Measurements from ENCODE around the gene TRAT1.

DNA sequence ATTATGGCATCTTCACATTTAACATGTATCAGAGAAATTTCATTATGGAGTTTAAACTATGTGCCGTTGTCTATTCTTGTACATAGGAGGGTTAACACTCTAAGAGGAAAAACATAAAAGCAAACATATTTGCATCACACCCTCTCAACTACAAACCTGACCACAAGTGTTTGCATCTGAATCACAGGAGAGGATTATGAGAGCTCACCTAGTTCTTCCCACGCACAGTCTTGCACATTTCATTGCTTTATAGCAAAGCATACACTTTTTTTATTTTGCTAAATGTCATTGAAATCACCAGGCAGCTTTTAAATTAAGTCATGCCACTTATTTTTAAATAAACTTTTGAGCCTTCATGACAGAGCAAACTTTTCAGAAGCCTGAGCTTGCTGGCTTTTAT is 12.5 kb downstream of the TRAT1 start:
- TF ChIP-seq, protein P1, sequence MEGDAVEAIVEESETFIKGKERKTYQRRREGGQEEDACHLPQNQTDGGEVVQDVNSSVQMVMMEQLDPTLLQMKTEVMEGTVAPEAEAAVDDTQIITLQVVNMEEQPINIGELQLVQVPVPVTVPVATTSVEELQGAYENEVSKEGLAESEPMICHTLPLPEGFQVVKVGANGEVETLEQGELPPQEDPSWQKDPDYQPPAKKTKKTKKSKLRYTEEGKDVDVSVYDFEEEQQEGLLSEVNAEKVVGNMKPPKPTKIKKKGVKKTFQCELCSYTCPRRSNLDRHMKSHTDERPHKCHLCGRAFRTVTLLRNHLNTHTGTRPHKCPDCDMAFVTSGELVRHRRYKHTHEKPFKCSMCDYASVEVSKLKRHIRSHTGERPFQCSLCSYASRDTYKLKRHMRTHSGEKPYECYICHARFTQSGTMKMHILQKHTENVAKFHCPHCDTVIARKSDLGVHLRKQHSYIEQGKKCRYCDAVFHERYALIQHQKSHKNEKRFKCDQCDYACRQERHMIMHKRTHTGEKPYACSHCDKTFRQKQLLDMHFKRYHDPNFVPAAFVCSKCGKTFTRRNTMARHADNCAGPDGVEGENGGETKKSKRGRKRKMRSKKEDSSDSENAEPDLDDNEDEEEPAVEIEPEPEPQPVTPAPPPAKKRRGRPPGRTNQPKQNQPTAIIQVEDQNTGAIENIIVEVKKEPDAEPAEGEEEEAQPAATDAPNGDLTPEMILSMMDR (IDR thresholded peaks at IDR 0.05; ENCODE audit: poor library complexity), result no peak
- TF ChIP-seq EZH2phosphoT487 (IDR thresholded peaks at IDR 0.05; ENCODE audit: low read depth, severe bottlenecking, unreplicated experiment), result no peak
